Caco-2 (cell line): Measurements from ENCODE around the gene EVI2A. TPM values are rescaled to one million over a fixed set of nuclear protein-coding genes. Genes with fewer than 3 reads are reported as not detected.

ENCODE experiments used
- BruUV-seq: library from RNA; stranded (reverse); fragments of 400-500 nt; replicated peaks from 2 replicates; lab custom pipeline; 2021; lab: Mats Ljungman, UMichigan
- CTCF ChIA-PET: fragments of 300-600 bp; sonication (Branson Sonifier 250); formaldehyde crosslinking; loops from one replicate; lab custom pipeline; 2022; ENCODE audit warnings: antibody characterized with exemption; lab: Charles Lee
- POLR2A ChIA-PET: fragments of 300-600 bp; sonication (Branson Sonifier 250); formaldehyde crosslinking; loops from one replicate; lab custom pipeline; 2022; ENCODE audit warnings: antibody characterized with exemption; lab: Charles Lee
- DNase-seq, 2 experiments: peaks; one replicate each; pipeline versions ENCODE4 v3.0.0 to v3.0.0-alpha.2; 2020 to 2022
- H3K27me3 ChIP-seq: replicated peaks from 2 replicates; pipeline ENCODE4 v1.6.0; 2011; ENCODE audit warnings: low read length; ENCODE audit not compliant: control insufficient read depth, insufficient read depth
- H3K36me3 ChIP-seq: 2 replicates; pipeline ENCODE4 v1.5.1; 2011; ENCODE audit warnings: low read length; ENCODE audit not compliant: control insufficient read depth, insufficient read depth
- H3K4me1 ChIP-seq: fragments of 250-450 bp; sonication (Bioruptor Pico); 2 replicates; pipeline ENCODE4 v1.5.1; 2020; ENCODE audit warnings: mild to moderate bottlenecking
- H3K4me3 ChIP-seq: 2 replicates; pipeline ENCODE4 v1.5.1; 2011; ENCODE audit warnings: low read depth, mild to moderate bottlenecking, control low read depth, low read length
- H3K9me3 ChIP-seq: fragments of 250-450 bp; sonication (Bioruptor Pico); 2 replicates; pipeline ENCODE4 v1.5.1; 2020; ENCODE audit warnings: mild to moderate bottlenecking, moderate library complexity
- H3K27ac Mint-ChIP-seq: one replicate; pipeline ENCODE4 v1.8.0; 2022; ENCODE audit warnings: mixed read lengths; ENCODE audit not compliant: unreplicated experiment
- H3K27me3 Mint-ChIP-seq: one replicate; pipeline ENCODE4 v1.8.0; 2022; ENCODE audit warnings: mixed read lengths; ENCODE audit not compliant: insufficient read depth, unreplicated experiment
- H3K36me3 Mint-ChIP-seq: one replicate; pipeline ENCODE4 v1.8.0; 2022; ENCODE audit warnings: mild to moderate bottlenecking, mixed read lengths; ENCODE audit not compliant: insufficient read depth, unreplicated experiment
- H3K4me1 Mint-ChIP-seq: one replicate; pipeline ENCODE4 v1.8.0; 2022; ENCODE audit warnings: low read depth, mixed read lengths; ENCODE audit not compliant: unreplicated experiment
- H3K4me3 Mint-ChIP-seq: one replicate; pipeline ENCODE4 v1.8.0; 2022; ENCODE audit warnings: mild to moderate bottlenecking, moderate library complexity, mixed read lengths; ENCODE audit not compliant: unreplicated experiment
- H3K9me3 Mint-ChIP-seq: one replicate; pipeline ENCODE4 v1.8.0; 2022; ENCODE audit warnings: mixed read lengths; ENCODE audit not compliant: unreplicated experiment
- CTCF ChIP-seq, 2 experiments: fragments of 200-600 bp in 1 of 2; IDR thresholded peaks; 1 replicate in 1 of 2; 2 replicates in 1 of 2; pipeline versions ENCODE4 v1.5.1 to v1.8.0; 2011 to 2022; ENCODE audit warnings: antibody characterized with exemption in 1 of 2, control low read depth in 1 of 2, inconsistent platforms in 1 of 2, low read depth in 1 of 2, low read length in 1 of 2, mild to moderate bottlenecking in 1 of 2, moderate library complexity in 1 of 2; ENCODE audit not compliant: insufficient read depth in 1 of 2, severe bottlenecking in 1 of 2, unreplicated experiment in 1 of 2
- intact Hi-C: fragments of 100-400 bp; cut with micrococcal nuclease; formaldehyde crosslinking; loops from one replicate; pipeline ENCODE4 v1.10.0; 2022; ENCODE audit not compliant: unreplicated experiment
- total RNA-seq: library from RNA; stranded (reverse); gene quantifications from 2 replicates; pipeline ENCODE4 v1.2.3, GENCODE V29; 2022

The EVI2A gene
- total RNA-seq, 1 experiment from 2014 or later, result not detected

- H3K4me1 ChIP-seq, result no peaks in the 10 kb centered on the region
- no peak overlapping the region for H3K4me3 Mint-ChIP-seq
- TF ChIP-seq CTCF (IDR thresholded peaks at IDR 0.05; ENCODE audit: insufficient read depth in 1 of 2, low read depth in 1 of 2, low read length in 1 of 2, severe bottlenecking in 1 of 2, unreplicated experiment in 1 of 2), result no peak
- CTCF ChIA-PET, result no interaction called here
- H3K4me1 Mint-ChIP-seq, result no peaks in the 10 kb centered on the region
- H3K36me3 ChIP-seq, result no peaks in the 10 kb centered on the region
- POLR2A ChIA-PET, result no interaction called here
- intact Hi-C loops, result no loop called here
- H3K9me3 ChIP-seq, result no peaks in the 10 kb centered on the region
- H3K27me3 Mint-ChIP-seq, result no peaks in the 10 kb centered on the region
- H3K27ac Mint-ChIP-seq, result no peak overlapping the region
- H3K27me3 ChIP-seq, result no peaks in the 10 kb centered on the region
- DNase-seq, result no peak
- no peaks in the 10 kb centered on the region for H3K9me3 Mint-ChIP-seq
- H3K4me3 ChIP-seq, result no peak overlapping the region
- no TSS peak for BruUV-seq
- peaks cover 51% of the 10 kb centered on the region for H3K36me3 Mint-ChIP-seq
Measured at GRCh38 chr17:31279401-31279800, 42.0 kb downstream of the EVI2A start.

GRCh38 chr17:31275116-31275515, 46.3 kb downstream of the EVI2A start:
- POLR2A ChIA-PET, result no interaction called here
- no peak for TF ChIP-seq CTCF (IDR thresholded peaks at IDR 0.05; ENCODE audit: insufficient read depth in 1 of 2, low read depth in 1 of 2, low read length in 1 of 2, severe bottlenecking in 1 of 2, unreplicated experiment in 1 of 2)
- Mint-ChIP-seq H3K27ac (no peak overlapping the region), H3K9me3 (no peaks in the 10 kb centered on the region), H3K4me1 (no peaks in the 10 kb centered on the region), H3K36me3 (peaks cover 31% of the 10 kb centered on the region), H3K4me3 (no peak overlapping the region), H3K27me3 (no peaks in the 10 kb centered on the region)
- peaks cover under 1% of the 10 kb centered on the region; the same call in 1 of the 2 replicates for H3K4me1 ChIP-seq
- intact Hi-C loops, result no loop called here
- DNase-seq, result no peak
- H3K9me3 ChIP-seq, result no peaks in the 10 kb centered on the region
- H3K4me3 ChIP-seq, result no peak overlapping the region
- CTCF ChIA-PET, result no interaction called here
- no TSS peak for BruUV-seq
- H3K27me3 ChIP-seq, result no peaks in the 10 kb centered on the region
- no peaks in the 10 kb centered on the region for H3K36me3 ChIP-seq

GRCh38 chr17:31274252-31274651, 47.2 kb downstream of the EVI2A start:
- intact Hi-C loops, result no loop called here
- Histone ChIP-seq H3K27me3 (no peaks in the 10 kb centered on the region), H3K4me1 (peaks cover 9% of the 10 kb centered on the region), H3K9me3 (no peaks in the 10 kb centered on the region), H3K4me3 (no peak overlapping the region), H3K36me3 (no peaks in the 10 kb centered on the region)
- no peaks in the 10 kb centered on the region for H3K9me3 Mint-ChIP-seq
- H3K4me3 Mint-ChIP-seq, result no peak overlapping the region
- peaks cover 30% of the 10 kb centered on the region for H3K36me3 Mint-ChIP-seq
- no peak overlapping the region for H3K27ac Mint-ChIP-seq
- POLR2A ChIA-PET, result no interaction called here
- no peaks in the 10 kb centered on the region for H3K27me3 Mint-ChIP-seq
- DNase-seq, result no peak
- CTCF ChIA-PET, result no interaction called here
- BruUV-seq, result no TSS peak
- peaks cover 6% of the 10 kb centered on the region for H3K4me1 Mint-ChIP-seq
- TF ChIP-seq CTCF (IDR thresholded peaks at IDR 0.05; ENCODE audit: insufficient read depth in 1 of 2, low read depth in 1 of 2, low read length in 1 of 2, severe bottlenecking in 1 of 2, unreplicated experiment in 1 of 2), result no peak
